Activated naive CD8-positive, alpha-beta T cell treated with anti-CD3 and anti-CD28 coated beads, Interleukin-2, amount 10 ng/mL, durations not matched to agents 7 days and 5 days (primary cell): ENCODE data around the gene GABRG3. TPM values are rescaled to one million over a fixed set of nuclear protein-coding genes. Genes with fewer than 3 reads are reported as not detected.

Experiments used
- total RNA-seq, 2 experiments: library from RNA; stranded (reverse); gene quantifications; one replicate each; pipeline ENCODE4 v1.2.3, GENCODE V29; 2021

The GABRG3 gene
- total RNA-seq, 2 experiments from 2014 or later, result not detected

Other genes starting within 250 kb of the GABRG3 start
- not detected for gene GABRB3, start 198.1 kb upstream of the GABRG3 start, total RNA-seq
- not detected for gene GABRA5, start 104.1 kb upstream of the GABRG3 start, total RNA-seq